ENCODE data around the gene TAF11.
"Not testable (repeated sequence)": the region's sequence is repeated elsewhere in the genome, so short reads cannot be mapped to it uniquely, and the experiment has no call there.

Gene TAF11

GRCh38 chr6:34867484-34867883, 20.4 kb downstream of the TAF11 start:
- no peak for DNase-seq (ENCODE audit: extremely low read depth in 1 of 2, low read depth in 1 of 2)

- DNase-seq (ENCODE audit: extremely low read depth in 1 of 2, low read depth in 1 of 2) = no peak
Measured at GRCh38 chr6:34866509-34866908, 21.3 kb downstream of the TAF11 start.

GRCh38 chr6:34865107-34865506, 22.7 kb downstream of the TAF11 start:
- no peak for DNase-seq (ENCODE audit: extremely low read depth in 1 of 2, low read depth in 1 of 2)

GRCh38 chr6:34864007-34864406, 23.8 kb downstream of the TAF11 start:
- DNase-seq (ENCODE audit: extremely low read depth in 1 of 2, low read depth in 1 of 2) = no peak

- DNase-seq (ENCODE audit: extremely low read depth in 1 of 2, low read depth in 1 of 2) = no peak
Measured at GRCh38 chr6:34860776-34861175, 27.1 kb downstream of the TAF11 start.

GRCh38 chr6:34859951-34860350, 27.9 kb downstream of the TAF11 start:
- DNase-seq (ENCODE audit: extremely low read depth in 1 of 2, low read depth in 1 of 2) = no peak

- no peak for DNase-seq (ENCODE audit: extremely low read depth in 1 of 2, low read depth in 1 of 2)
Measured at GRCh38 chr6:34858681-34859080, 29.2 kb downstream of the TAF11 start.

- no peak for DNase-seq (ENCODE audit: extremely low read depth in 1 of 2, low read depth in 1 of 2)
Measured at GRCh38 chr6:34855463-34855862, 32.4 kb downstream of the TAF11 start.

GRCh38 chr6:34852406-34853085, 35.3 kb downstream of the TAF11 start:
- no peak for DNase-seq (ENCODE audit: extremely low read depth in 1 of 2, low read depth in 1 of 2)

- no peak for DNase-seq (ENCODE audit: extremely low read depth in 1 of 2, low read depth in 1 of 2)
Measured at GRCh38 chr6:34851361-34851760, 36.5 kb downstream of the TAF11 start.

GRCh38 chr6:34849066-34849465, 38.8 kb downstream of the TAF11 start:
- not testable (repeated sequence) for DNase-seq (ENCODE audit: extremely low read depth in 1 of 2, low read depth in 1 of 2)

GRCh38 chr6:34839666-34840352, 48.0 kb downstream of the TAF11 start:
- no peak for DNase-seq (ENCODE audit: extremely low read depth in 1 of 2, low read depth in 1 of 2)

GRCh38 chr6:34837528-34837927, 50.3 kb downstream of the TAF11 start:
- DNase-seq (ENCODE audit: extremely low read depth in 1 of 2, low read depth in 1 of 2) = no peak

- no peak for DNase-seq (ENCODE audit: extremely low read depth in 1 of 2, low read depth in 1 of 2)
Measured at GRCh38 chr6:34836451-34836850, 51.4 kb downstream of the TAF11 start.

GRCh38 chr6:34836008-34836407, 51.8 kb downstream of the TAF11 start:
- DNase-seq (ENCODE audit: extremely low read depth in 1 of 2, low read depth in 1 of 2) = no peak

- no peak for DNase-seq (ENCODE audit: extremely low read depth in 1 of 2, low read depth in 1 of 2)
Measured at GRCh38 chr6:34834789-34835518, 52.9 kb downstream of the TAF11 start.

GRCh38 chr6:34832942-34833341, 54.9 kb downstream of the TAF11 start:
- DNase-seq (ENCODE audit: extremely low read depth in 1 of 2, low read depth in 1 of 2) = no peak

- no peak for DNase-seq (ENCODE audit: extremely low read depth in 1 of 2, low read depth in 1 of 2)
Measured at GRCh38 chr6:34829137-34829536, 58.7 kb downstream of the TAF11 start.
